ENCODE measurements around the gene GOLIM4. TPM values are rescaled to one million over a fixed set of nuclear protein-coding genes. Genes with fewer than 3 reads are reported as not detected.

GOLIM4 gene
- total and polyA plus RNA-seq, 11 donors, result 31.5 to 106 (median 65.5) TPM

DNA sequence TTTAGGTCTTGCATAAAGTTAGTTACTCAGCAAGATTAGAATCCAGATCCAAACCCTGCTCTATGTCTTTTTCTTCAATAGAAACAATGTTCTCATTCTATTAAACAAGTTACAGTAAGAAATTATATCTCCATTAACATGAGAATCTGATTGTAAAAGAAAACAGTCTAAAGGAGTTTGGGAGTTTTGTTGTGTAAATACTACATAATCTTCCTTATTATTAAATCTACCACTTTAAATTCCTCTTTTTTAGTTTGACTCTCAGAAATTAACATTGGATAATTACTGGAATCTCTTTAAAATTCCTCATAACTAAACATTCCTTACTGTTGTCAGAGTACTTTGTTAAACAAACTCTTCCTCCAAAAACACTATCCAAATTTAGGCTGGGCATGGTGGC, 1.7 kb upstream of the GOLIM4 start:
- no peak overlapping the region for H3K27ac ChIP-seq
- H3K4me3 ChIP-seq, result no peak overlapping the region
- no peaks in the 10 kb centered on the region for H3K27me3 ChIP-seq
- DNase-seq (no peak), ATAC-seq (no peak)
- H3K36me3 ChIP-seq, result no peaks in the 10 kb centered on the region
- H3K9me3 ChIP-seq, result no peaks in the 10 kb centered on the region
- H3K4me1 ChIP-seq, result peaks cover 0 to 28% (median 18%) of the 10 kb centered on the region in 12 donors
- intact Hi-C loops (cut with DNase I), result loop anchor here in 6 of 10 donors (2.0 to 10.0 kb wide), 4 partner anchors 47 to 363 kb away; partner anchors contain the start of genes PDCD10 (in 1 of the 6) and SERPINI1 (in 1 of the 6)
- TF ChIP-seq CTCF (IDR thresholded peaks at IDR 0.05), result no peak
- TF ChIP-seq POLR2A (IDR thresholded peaks at IDR 0.05), result no peak

GRCh38 chr3:168096210-168096652, 507 bp upstream of the GOLIM4 start:
- Histone ChIP-seq H3K27me3 (no peaks in the 10 kb centered on the region), H3K4me1 (peaks cover 0 to 40% (median 28%) of the 10 kb centered on the region in 12 donors), H3K4me3 (peak overlapping the region; percentile 27 to 93 (median 77)), H3K36me3 (no peaks in the 10 kb centered on the region), H3K9me3 (no peaks in the 10 kb centered on the region), H3K27ac (peak overlapping the region in 11 of 12 donors; percentile 92 to 99 (median 97))
- TF ChIP-seq CTCF (IDR thresholded peaks at IDR 0.05), result no peak
- no peak for TF ChIP-seq POLR2A (IDR thresholded peaks at IDR 0.05)
- intact Hi-C loops (cut with DNase I), result loop anchor here in 6 of 10 donors (2.0 to 10.0 kb wide), 4 partner anchors 45 to 361 kb away; partner anchors contain the start of genes PDCD10 (in 1 of the 6) and SERPINI1 (in 1 of the 6)
- DNase-seq (peak in 4 of 5 donors; percentile 54 to 73 (median 70)), ATAC-seq (peak; percentile 28 to 53 (median 46))
- 0 to 1% (median 1%) methylated on average over 17 of the region's 17 CpGs for WGBS, 4 donors

DNA sequence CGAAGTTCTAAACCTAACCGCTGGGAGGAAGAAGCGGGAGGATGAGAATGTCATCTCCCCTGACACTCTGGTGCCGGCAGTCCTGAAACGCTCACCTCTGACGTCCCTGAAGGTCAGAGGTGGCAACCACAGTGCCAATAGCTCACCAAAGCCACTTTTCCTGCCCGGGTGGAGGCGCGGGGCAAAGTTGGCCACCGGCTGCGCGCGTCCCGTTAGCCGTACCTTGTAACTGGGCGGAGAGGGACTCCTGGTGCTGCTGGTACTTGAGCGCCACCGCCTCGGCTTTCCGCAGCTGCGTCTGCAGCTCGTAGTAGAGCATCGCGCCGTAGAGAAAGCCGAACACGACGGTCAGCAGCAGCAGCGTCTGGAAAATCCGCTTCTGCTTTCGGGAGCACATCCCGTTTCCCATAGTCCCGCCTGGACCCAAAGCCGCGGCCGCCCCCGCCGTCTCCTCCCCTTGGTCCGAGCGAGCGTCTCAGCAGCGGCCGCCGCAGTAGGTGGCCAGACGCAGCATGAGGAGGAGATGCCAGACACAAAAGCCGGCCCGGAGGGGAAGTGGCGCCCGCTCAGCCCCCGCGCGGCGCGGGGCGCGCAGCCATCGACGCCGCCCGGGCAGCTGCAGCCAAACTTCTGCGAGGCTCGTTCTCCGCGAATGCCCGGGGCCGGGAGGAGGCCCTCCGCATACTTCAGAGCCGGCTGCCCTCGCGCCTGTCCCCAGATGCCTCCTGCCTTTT, 680 bp downstream of the GOLIM4 start:
- DNase-seq, result peak; percentile 73 to 88 (median 79)
- no peaks in the 10 kb centered on the region for H3K36me3 ChIP-seq
- H3K4me1 ChIP-seq, result peaks cover 0 to 51% (median 36%) of the 10 kb centered on the region in 12 donors
- H3K4me3 ChIP-seq, result peak overlapping the region; percentile 50 to 93 (median 80)
- ATAC-seq, result peak; percentile 2 to 43 (median 39)
- TF ChIP-seq POLR2A (IDR thresholded peaks at IDR 0.05), result no peak
- TF ChIP-seq CTCF (IDR thresholded peaks at IDR 0.05), result peak in 8 of 12 donors; percentile 18 to 45 (median 26)
- H3K27me3 ChIP-seq, result no peaks in the 10 kb centered on the region
- intact Hi-C loops (cut with DNase I), result loop anchor here in 9 of 10 donors (2.0 to 10.0 kb wide), 11 partner anchors 42 to 360 kb away; partner anchors contain the start of genes PDCD10 (in 1 of the 9) and SERPINI1 (in 1 of the 9)
- H3K9me3 ChIP-seq, result no peaks in the 10 kb centered on the region
- peak overlapping the region; percentile 92 to 99 (median 97) for H3K27ac ChIP-seq
- WGBS, 4 donors, result 0 to 1% (median 0%) methylated on average over 39 to 70 of the region's 70 CpGs

DNA sequence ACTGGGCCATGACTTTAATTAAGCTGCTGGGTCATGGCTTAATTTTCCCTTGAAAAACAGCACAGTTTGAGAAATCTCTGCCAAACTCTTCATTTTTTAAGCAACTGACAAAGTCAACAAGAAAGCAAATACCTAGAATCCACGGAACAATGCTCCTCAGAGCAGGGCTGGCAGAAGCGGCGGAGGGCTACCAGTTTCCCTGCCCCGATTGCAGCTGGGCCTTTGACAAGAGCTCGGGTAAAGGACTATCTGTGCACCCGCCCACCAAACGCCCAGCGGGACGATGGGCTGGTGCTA, 1.2 kb downstream of the GOLIM4 start:
- intact Hi-C loops (cut with DNase I), result loop anchor here in 9 of 10 donors (2.0 to 10.0 kb wide), 11 partner anchors 42 to 360 kb away; partner anchors contain the start of genes PDCD10 (in 1 of the 9) and SERPINI1 (in 1 of the 9)
- H3K4me1 ChIP-seq, result peaks cover 0 to 56% (median 40%) of the 10 kb centered on the region in 12 donors
- DNase-seq, result peak in 1 of 5 donors; percentile 60
- H3K4me3 ChIP-seq, result peak overlapping the region; percentile 50 to 93 (median 80)
- no peaks in the 10 kb centered on the region for H3K9me3 ChIP-seq
- H3K27ac ChIP-seq, result peak overlapping the region; percentile 92 to 99 (median 97)
- TF ChIP-seq CTCF (IDR thresholded peaks at IDR 0.05) (no peak), POLR2A (IDR thresholded peaks at IDR 0.05) (no peak)
- 0% methylated on average over 8 to 9 of the region's 9 CpGs for WGBS, 4 donors
- ATAC-seq, result no peak
- H3K27me3 ChIP-seq, result no peaks in the 10 kb centered on the region
- no peaks in the 10 kb centered on the region for H3K36me3 ChIP-seq
